ENCODE data around the gene UBFD1. TPM values are rescaled to one million over a fixed set of nuclear protein-coding genes. Genes with fewer than 3 reads are reported as not detected.
"Not testable (repeated sequence)": the region's sequence is repeated elsewhere in the genome, so short reads cannot be mapped to it uniquely, and the experiment has no call there.

The UBFD1 gene
- total RNA-seq, 1 donor from 2014 or later, result 132 TPM

GRCh38 chr16:23610905-23611304 lies 53.4 kb downstream of the UBFD1 start:
- not testable (repeated sequence) for DNase-seq

GRCh38 chr16:23611936-23612335 lies 54.4 kb downstream of the UBFD1 start:
- DNase-seq, result no peak

- no peak for DNase-seq
Observed at GRCh38 chr16:23615805-23616204, 58.3 kb downstream of the UBFD1 start.

Other genes with a start within 250 kb of the UBFD1 start
- gene COG7, start 104.5 kb upstream of the UBFD1 start, total RNA-seq, result 13.4 and 16.5 TPM in 2 replicates
- 32.1 and 41.4 TPM in 2 replicates for gene GGA2, start 47.2 kb upstream of the UBFD1 start, total RNA-seq
- 27.4 and 36.1 TPM in 2 replicates for gene EARS2, start 377 bp upstream of the UBFD1 start, total RNA-seq
- gene NDUFAB1, start 38.6 kb downstream of the UBFD1 start, total RNA-seq, result 83.2 and 90.0 TPM in 2 replicates
- gene PALB2, start 83.6 kb downstream of the UBFD1 start, total RNA-seq, result 7.5 and 9.4 TPM in 2 replicates
- 81.2 and 93.4 TPM in 2 replicates for gene DCTN5, start 83.7 kb downstream of the UBFD1 start, total RNA-seq
- 6.3 and 51.6 TPM in 2 replicates for gene PLK1, start 121.2 kb downstream of the UBFD1 start, total RNA-seq
- gene ERN2, start 155.5 kb downstream of the UBFD1 start, total RNA-seq, result not detected in 2 replicates
- not detected in 2 replicates for gene CHP2, start 197.3 kb downstream of the UBFD1 start, total RNA-seq